Colonic mucosa (tissue), 4 donors: ENCODE measurements around the gene SLC10A1. TPM values are rescaled to one million over a fixed set of nuclear protein-coding genes. Genes with fewer than 3 reads are reported as not detected.

Experiments
- DNase-seq: peaks from one replicate; pipeline ENCODE4 v3.0.0-alpha.2; 2020
- H3K27ac ChIP-seq: fragments of 200-600 bp; one replicate; pipeline ENCODE4 v1.8.0; 2021
- H3K27me3 ChIP-seq: fragments of 200-600 bp; one replicate; pipeline ENCODE4 v1.8.0; 2021
- H3K36me3 ChIP-seq: fragments of 200-600 bp; one replicate; pipeline ENCODE4 v1.8.0; 2021
- H3K4me1 ChIP-seq: fragments of 200-600 bp; one replicate; pipeline ENCODE4 v1.8.0; 2021; ENCODE audit warnings: mild to moderate bottlenecking
- H3K4me3 ChIP-seq: fragments of 200-600 bp; one replicate; pipeline ENCODE4 v1.8.0; 2021
- H3K9ac ChIP-seq, 2 donors: one replicate each; pipeline ENCODE4 v1.7.0; 2013; ENCODE audit warnings: control low read depth in 2 of 2, low read depth in 2 of 2, low read length in 2 of 2
- H3K9me3 ChIP-seq: fragments of 200-600 bp; one replicate; pipeline ENCODE4 v1.8.0; 2021
- intact Hi-C: fragments of 100-400 bp; cut with DNase I; formaldehyde crosslinking; loops from one replicate; pipeline ENCODE4 v1.14.1; 2022
- total RNA-seq, 2 donors: library from RNA; stranded (reverse); fragmentation: NEBNext Ultra II Directional in 1 of 2; extraction: Animal tissue kit (Norgen Biotek cat#: 25700) in 1 of 2; gene quantifications; one replicate each; pipeline ENCODE4 v1.2.1, GENCODE V29; 2021
- TF ChIP-seq, protein P1 (sequence below): fragments of 200-600 bp; IDR thresholded peaks from one replicate; pipeline ENCODE4 v1.8.0; 2022; ENCODE audit warnings: antibody characterized with exemption, mild to moderate bottlenecking
- donor health status: healthy.
- donor health status: DM: no; HTN: no; CAD: no.
- donor health status: DM: no; HTN: no; CAD: no.

SLC10A1 gene
- total RNA-seq, 2 donors from 2014 or later: not detected

DNA sequence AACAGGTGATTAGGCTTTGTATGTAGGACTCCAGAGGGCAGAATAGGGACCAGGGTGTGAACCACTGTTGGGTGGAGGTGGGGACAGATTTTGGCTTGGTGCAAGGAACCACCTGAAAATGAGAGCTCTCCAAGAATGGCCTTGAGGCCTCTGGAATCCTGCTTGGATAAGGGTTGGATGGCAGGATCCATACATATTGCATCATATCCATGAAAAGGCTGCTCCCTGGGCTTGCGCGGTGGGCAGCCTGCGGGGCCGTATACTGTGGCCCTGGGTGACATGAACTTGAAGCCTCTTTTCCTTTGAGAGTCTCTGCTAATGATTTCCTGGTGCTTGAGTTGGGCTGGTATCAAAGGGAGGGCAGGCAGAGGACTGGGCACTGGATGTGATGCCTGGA is 1.3 kb upstream of the SLC10A1 start:
- TF ChIP-seq, protein P1, sequence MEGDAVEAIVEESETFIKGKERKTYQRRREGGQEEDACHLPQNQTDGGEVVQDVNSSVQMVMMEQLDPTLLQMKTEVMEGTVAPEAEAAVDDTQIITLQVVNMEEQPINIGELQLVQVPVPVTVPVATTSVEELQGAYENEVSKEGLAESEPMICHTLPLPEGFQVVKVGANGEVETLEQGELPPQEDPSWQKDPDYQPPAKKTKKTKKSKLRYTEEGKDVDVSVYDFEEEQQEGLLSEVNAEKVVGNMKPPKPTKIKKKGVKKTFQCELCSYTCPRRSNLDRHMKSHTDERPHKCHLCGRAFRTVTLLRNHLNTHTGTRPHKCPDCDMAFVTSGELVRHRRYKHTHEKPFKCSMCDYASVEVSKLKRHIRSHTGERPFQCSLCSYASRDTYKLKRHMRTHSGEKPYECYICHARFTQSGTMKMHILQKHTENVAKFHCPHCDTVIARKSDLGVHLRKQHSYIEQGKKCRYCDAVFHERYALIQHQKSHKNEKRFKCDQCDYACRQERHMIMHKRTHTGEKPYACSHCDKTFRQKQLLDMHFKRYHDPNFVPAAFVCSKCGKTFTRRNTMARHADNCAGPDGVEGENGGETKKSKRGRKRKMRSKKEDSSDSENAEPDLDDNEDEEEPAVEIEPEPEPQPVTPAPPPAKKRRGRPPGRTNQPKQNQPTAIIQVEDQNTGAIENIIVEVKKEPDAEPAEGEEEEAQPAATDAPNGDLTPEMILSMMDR: no peak
- Histone ChIP-seq H3K4me3 (no peak overlapping the region), H3K4me1 (no peaks in the 10 kb centered on the region), H3K9me3 (no peaks in the 10 kb centered on the region), H3K9ac (no peak overlapping the region), H3K27me3 (no peaks in the 10 kb centered on the region), H3K36me3 (no peaks in the 10 kb centered on the region), H3K27ac (no peak overlapping the region)
- intact Hi-C loops: no loop called here
- no peak for DNase-seq

DNA sequence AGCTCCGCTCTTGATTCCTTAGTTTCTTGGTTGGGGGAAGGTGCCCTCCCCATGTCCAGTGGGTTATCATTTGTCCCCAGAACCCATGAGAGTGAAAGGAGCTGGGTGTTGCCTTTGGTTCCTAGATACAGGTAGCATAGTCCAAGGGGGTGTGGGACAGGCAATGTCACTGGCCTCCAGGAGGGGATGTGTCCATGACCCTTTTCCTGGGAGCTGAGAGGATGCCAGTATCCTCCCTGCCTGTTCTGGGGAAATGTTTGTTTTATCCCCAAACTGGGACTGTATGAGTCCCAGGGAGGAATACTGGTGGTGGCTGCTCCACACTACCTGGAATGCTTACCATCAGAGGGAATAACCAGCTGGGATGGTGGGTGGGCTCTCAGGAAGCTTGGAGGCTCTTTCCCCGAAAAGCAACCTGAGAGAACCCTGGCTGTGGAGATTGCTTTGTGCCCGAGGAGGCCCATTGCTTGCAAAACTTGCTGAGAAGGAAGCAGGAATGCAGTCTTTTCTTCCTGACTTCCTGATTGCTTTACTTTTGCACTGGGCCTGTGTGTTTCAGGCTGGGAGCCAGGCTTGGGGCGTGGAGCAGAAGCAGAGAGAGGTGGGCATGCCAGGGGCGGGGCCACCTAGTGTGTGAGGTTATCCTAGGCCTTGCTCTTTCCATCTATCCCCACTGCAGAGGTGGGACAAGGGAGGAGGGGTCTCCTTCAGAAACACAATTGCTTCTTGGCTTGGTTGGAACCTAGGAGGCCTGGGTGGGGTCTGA is 715 bp upstream of the SLC10A1 start:
- no peaks in the 10 kb centered on the region for H3K9me3 ChIP-seq
- H3K27me3 ChIP-seq: no peaks in the 10 kb centered on the region
- no peaks in the 10 kb centered on the region for H3K36me3 ChIP-seq
- peak; percentile 66 for DNase-seq
- H3K27ac ChIP-seq: peak overlapping the region; percentile 57
- H3K4me3 ChIP-seq: no peak overlapping the region
- intact Hi-C loops: no loop called here
- TF ChIP-seq, protein P1: no peak
- no peak overlapping the region for H3K9ac ChIP-seq
- no peaks in the 10 kb centered on the region for H3K4me1 ChIP-seq

DNA sequence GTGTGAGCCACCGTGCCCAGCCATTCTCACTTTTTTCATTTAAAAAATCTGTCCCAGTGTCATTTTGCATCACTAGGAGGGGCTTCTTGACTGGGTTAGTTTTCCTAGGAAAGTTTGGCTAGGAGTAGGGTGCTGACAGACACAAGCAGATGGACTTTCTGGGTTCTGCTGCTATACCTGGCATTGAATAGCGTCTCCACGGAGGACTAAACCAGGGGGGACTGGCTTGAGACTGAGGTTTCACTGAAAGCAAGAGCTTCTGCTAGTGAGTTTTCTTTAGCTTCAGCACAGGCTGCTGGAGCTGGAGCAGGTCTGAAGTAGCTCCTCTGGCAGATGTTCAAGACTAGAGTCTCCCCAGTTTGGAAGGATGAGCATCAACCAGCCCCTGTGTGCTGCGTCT is 1.4 kb downstream of the SLC10A1 start:
- TF ChIP-seq, protein P1: no peak
- Histone ChIP-seq H3K9me3 (no peaks in the 10 kb centered on the region), H3K4me3 (no peak overlapping the region), H3K27me3 (no peaks in the 10 kb centered on the region), H3K27ac (no peak overlapping the region), H3K9ac (no peak overlapping the region), H3K36me3 (no peaks in the 10 kb centered on the region), H3K4me1 (no peaks in the 10 kb centered on the region)
- no peak for DNase-seq
- intact Hi-C loops: no loop called here

DNA sequence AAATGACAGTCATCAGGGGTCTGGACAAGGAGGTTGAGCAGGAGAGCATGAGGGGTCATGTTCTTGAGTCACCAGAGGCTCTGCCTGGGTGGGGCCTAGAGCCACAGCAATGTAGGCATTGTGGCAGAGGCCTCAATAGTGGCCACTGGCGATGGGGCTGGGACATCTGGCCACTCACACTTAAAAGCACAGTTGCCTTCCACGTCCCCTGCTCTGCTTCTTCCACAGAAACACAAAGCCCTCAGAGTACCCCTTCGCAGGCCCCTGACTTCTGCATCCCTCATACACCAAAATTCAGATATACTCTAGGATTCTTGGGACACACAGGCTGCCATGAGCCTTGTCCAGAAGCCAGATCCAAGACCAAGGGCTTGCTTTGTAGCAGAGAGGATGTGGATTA is 2.2 kb downstream of the SLC10A1 start:
- DNase-seq: no peak

DNA sequence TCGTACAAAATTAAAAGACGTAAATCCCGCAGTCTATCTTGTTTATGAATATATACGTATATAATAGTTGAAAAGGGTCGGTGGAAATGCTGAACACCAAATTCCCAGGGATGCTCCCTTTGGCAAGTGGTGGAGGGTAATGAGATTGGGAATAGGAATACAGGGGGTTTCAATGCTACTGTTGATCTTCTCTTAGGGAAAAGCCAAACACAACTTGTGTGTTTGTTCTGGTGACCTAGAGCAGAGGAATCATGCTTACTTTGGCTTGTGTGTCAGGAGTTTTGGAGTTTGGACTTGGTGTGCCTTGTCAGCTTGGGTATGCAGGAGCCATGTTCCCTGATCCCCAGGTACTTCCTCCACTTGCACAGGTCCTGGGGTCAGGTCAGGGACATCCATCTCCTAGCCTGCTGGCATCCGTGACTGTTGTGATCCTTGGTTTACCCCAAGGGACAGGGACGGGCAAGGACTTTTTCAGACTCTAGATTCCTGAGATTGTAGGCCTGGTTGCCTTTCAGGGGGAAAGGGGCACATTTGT is 4.1 kb downstream of the SLC10A1 start:
- DNase-seq: no peak
- TF ChIP-seq, protein P1: no peak
- no peaks in the 10 kb centered on the region for H3K4me1 ChIP-seq
- no peaks in the 10 kb centered on the region for H3K27me3 ChIP-seq
- no peak overlapping the region for H3K4me3 ChIP-seq
- intact Hi-C loops: no loop called here
- H3K9me3 ChIP-seq: no peaks in the 10 kb centered on the region
- H3K9ac ChIP-seq: no peak overlapping the region
- no peak overlapping the region for H3K27ac ChIP-seq
- no peaks in the 10 kb centered on the region for H3K36me3 ChIP-seq

More for the DNA sequence above, 2.2 kb downstream of the SLC10A1 start:
- TF ChIP-seq, protein P1: no peak
- Histone ChIP-seq H3K4me1 (no peaks in the 10 kb centered on the region), H3K4me3 (no peak overlapping the region), H3K9me3 (no peaks in the 10 kb centered on the region), H3K36me3 (no peaks in the 10 kb centered on the region), H3K27ac (no peak overlapping the region), H3K27me3 (no peaks in the 10 kb centered on the region), H3K9ac (no peak overlapping the region)
- intact Hi-C loops: no loop called here
